Measurements from ENCODE around the gene APOO. TPM values are rescaled to one million over a fixed set of nuclear protein-coding genes. Genes with fewer than 3 reads are reported as not detected.

Gene APOO
- total RNA-seq, 2 donors from 2014 or later, result 31.4 to 31.7 TPM

Other genes with a start within 250 kb of the APOO start
- gene PRDX4, start 240.4 kb downstream of the APOO start, total RNA-seq, result 10 to 100 TPM; 39.1 to 43.3 TPM
- 10 to 100 TPM; 22.4 to 25.9 TPM for gene ACOT9, start 164.7 kb downstream of the APOO start, total RNA-seq
- gene SAT1, start 124.8 kb downstream of the APOO start, total RNA-seq, result 100 to 1,000 TPM; 499 to 508 TPM
- not detected for gene CXorf58, start 68 bp upstream of the APOO start, total RNA-seq
- gene KLHL15, start 119.2 kb upstream of the APOO start, total RNA-seq, result 1 to 10 TPM; 2.9 to 3.7 TPM
- gene EIF2S3, start 147.0 kb upstream of the APOO start, total RNA-seq, result 100 to 1,000 TPM; 136 to 137 TPM
- gene ZFX, start 241.8 kb upstream of the APOO start, total RNA-seq, result 10 to 100 TPM; 41.8 to 52.3 TPM

Measured in left colon (tissue), 2 donors.